ENCODE results near the gene SMIM41. TPM values are rescaled to one million over a fixed set of nuclear protein-coding genes. Genes with fewer than 3 reads are reported as not detected.

Gene SMIM41
- total and polyA plus RNA-seq, 10 donors: 0.64 to 8.1 (median 2.0) TPM

DNA sequence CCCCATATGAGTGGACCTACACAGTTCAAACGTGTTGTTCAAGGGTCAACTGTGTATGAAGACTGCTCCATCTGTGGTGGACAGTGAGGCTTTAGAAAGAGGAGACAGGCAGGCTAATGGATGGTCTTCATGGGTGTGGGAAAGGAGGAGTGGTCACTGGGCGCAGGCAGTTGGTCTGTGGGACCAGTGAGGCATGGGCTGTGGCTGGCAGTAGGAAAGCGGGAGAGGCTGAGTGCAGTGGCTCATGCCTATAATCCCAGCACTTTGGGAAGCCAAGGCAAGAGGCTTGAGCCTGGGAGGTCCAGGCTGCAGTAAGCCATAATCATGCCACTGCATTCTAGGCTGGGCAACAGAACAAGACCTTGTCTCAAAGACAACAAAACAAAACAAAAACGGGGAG lies 30.2 kb upstream of the SMIM41 start:
- TF ChIP-seq, protein P1, sequence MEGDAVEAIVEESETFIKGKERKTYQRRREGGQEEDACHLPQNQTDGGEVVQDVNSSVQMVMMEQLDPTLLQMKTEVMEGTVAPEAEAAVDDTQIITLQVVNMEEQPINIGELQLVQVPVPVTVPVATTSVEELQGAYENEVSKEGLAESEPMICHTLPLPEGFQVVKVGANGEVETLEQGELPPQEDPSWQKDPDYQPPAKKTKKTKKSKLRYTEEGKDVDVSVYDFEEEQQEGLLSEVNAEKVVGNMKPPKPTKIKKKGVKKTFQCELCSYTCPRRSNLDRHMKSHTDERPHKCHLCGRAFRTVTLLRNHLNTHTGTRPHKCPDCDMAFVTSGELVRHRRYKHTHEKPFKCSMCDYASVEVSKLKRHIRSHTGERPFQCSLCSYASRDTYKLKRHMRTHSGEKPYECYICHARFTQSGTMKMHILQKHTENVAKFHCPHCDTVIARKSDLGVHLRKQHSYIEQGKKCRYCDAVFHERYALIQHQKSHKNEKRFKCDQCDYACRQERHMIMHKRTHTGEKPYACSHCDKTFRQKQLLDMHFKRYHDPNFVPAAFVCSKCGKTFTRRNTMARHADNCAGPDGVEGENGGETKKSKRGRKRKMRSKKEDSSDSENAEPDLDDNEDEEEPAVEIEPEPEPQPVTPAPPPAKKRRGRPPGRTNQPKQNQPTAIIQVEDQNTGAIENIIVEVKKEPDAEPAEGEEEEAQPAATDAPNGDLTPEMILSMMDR (IDR thresholded peaks at IDR 0.05 in 8 of 11, conservative IDR thresholded peaks at IDR 0.05 in 3 of 11): no peak
- TF ChIP-seq POLR2AphosphoS5 (IDR thresholded peaks at IDR 0.05) (no peak), POLR2A (IDR thresholded peaks at IDR 0.05) (no peak)
- H3K9me3 ChIP-seq: no peaks in the 10 kb centered on the region
- peaks cover 0 to 8% (median 0%) of the 10 kb centered on the region in 7 donors for H3K27me3 ChIP-seq (replicated peaks in 1 of 7)
- H3K36me3 ChIP-seq: peaks cover 0 to 3% (median under 1%) of the 10 kb centered on the region in 6 donors
- H3K27ac ChIP-seq: no peak overlapping the region
- peak; percentile 54 for DNase-seq
- H3K4me3 ChIP-seq: no peak overlapping the region
- H3K4me1 ChIP-seq: peaks cover 26 to 95% (median 53%) of the 10 kb centered on the region in 6 donors
- intact Hi-C loops (cut with DNase I; ENCODE audit: low total_unique reads): no loop called here
- 70 to 80% (median 77%) methylated on average over 4 of the region's 4 CpGs for WGBS, 5 donors

DNA sequence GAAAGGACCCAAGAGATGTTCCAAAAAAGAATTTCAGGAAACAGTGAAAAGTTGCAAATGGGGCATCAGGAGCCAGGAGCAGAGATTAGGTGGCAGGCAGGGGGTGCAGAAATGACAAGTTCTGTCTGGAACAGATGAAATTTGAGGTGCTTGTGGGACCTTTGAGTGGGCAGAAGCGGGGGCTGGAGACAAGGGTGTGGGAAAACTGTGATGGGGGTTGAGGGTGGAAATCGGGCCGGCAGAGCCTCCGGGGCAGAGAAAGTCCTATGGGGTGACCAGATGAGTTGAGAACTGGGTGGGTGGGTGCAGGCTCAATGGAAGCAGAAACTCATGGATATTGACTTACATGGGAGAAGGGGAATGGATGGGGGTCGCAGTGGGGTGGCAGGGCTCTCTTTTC lies 29.8 kb upstream of the SMIM41 start:
- 79 to 93% (median 81%) methylated on average over 5 of the region's 5 CpGs for WGBS, 5 donors
- peak overlapping the region in 3 of 8 donors; percentile 91 to 93 (median 91) for H3K27ac ChIP-seq
- intact Hi-C loops (cut with DNase I; ENCODE audit: low total_unique reads): no loop called here
- no peak overlapping the region for H3K4me3 ChIP-seq
- H3K36me3 ChIP-seq: peaks cover 0 to 7% (median 5%) of the 10 kb centered on the region in 6 donors
- H3K4me1 ChIP-seq: peaks cover 26 to 91% (median 53%) of the 10 kb centered on the region in 6 donors
- no peaks in the 10 kb centered on the region for H3K9me3 ChIP-seq
- peaks cover 0 to 8% (median 0%) of the 10 kb centered on the region in 7 donors for H3K27me3 ChIP-seq (replicated peaks in 1 of 7)
- no peak for DNase-seq
- TF ChIP-seq, protein P1 (IDR thresholded peaks at IDR 0.05 in 8 of 11, conservative IDR thresholded peaks at IDR 0.05 in 3 of 11): no peak
- TF ChIP-seq POLR2A (IDR thresholded peaks at IDR 0.05) (no peak), POLR2AphosphoS5 (IDR thresholded peaks at IDR 0.05) (no peak)

DNA sequence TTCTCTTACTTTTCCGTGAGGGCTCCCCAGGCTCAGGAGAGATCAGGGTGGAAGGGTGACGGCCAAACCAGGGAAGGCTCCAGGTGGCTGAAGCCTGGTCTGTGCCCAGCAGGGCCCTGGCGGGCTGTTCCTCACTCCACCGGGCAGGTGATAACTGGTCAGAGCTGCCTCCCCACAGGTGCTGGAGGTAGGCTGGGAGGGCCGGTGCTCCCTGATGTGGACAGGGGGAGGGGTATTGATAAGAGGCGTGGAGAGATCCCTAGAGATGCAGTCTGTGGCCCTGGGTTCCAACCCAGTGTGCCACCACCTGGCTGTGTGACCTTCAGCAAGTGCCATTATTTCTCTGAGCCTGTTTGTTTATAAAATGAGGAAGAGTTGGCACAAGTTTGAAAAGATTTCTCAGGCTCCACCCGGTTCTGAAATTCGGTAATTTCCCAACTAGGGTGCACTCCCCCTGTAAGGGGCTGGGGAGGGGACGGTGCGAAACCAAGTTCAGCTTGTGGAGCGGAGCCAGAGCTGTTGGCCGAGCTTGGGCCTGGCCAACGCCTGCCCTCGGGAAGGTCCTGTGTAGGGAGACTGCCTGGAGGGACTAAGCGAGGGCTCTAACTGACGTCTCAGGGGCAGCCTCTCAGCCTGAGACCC lies 29.3 kb upstream of the SMIM41 start:
- TF ChIP-seq POLR2A (IDR thresholded peaks at IDR 0.05): no peak
- TF ChIP-seq POLR2AphosphoS5 (IDR thresholded peaks at IDR 0.05): no peak
- TF ChIP-seq, protein P1 (IDR thresholded peaks at IDR 0.05 in 8 of 11, conservative IDR thresholded peaks at IDR 0.05 in 3 of 11): no peak
- DNase-seq: peak; percentile 79
- H3K4me3 ChIP-seq: peak overlapping the region; percentile 31 to 79 (median 53)
- WGBS, 5 donors: 27 to 31% (median 30%) methylated on average over 12 to 16 of the region's 16 CpGs
- H3K36me3 ChIP-seq: peaks cover 0 to 12% (median 8%) of the 10 kb centered on the region in 6 donors
- peak overlapping the region; percentile 85 to 94 (median 92) for H3K27ac ChIP-seq
- intact Hi-C loops (cut with DNase I; ENCODE audit: low total_unique reads): no loop called here
- H3K4me1 ChIP-seq: peaks cover 24 to 85% (median 49%) of the 10 kb centered on the region in 6 donors
- H3K27me3 ChIP-seq (replicated peaks in 1 of 7): peaks cover 0 to 8% (median 0%) of the 10 kb centered on the region in 7 donors
- H3K9me3 ChIP-seq: no peaks in the 10 kb centered on the region

DNA sequence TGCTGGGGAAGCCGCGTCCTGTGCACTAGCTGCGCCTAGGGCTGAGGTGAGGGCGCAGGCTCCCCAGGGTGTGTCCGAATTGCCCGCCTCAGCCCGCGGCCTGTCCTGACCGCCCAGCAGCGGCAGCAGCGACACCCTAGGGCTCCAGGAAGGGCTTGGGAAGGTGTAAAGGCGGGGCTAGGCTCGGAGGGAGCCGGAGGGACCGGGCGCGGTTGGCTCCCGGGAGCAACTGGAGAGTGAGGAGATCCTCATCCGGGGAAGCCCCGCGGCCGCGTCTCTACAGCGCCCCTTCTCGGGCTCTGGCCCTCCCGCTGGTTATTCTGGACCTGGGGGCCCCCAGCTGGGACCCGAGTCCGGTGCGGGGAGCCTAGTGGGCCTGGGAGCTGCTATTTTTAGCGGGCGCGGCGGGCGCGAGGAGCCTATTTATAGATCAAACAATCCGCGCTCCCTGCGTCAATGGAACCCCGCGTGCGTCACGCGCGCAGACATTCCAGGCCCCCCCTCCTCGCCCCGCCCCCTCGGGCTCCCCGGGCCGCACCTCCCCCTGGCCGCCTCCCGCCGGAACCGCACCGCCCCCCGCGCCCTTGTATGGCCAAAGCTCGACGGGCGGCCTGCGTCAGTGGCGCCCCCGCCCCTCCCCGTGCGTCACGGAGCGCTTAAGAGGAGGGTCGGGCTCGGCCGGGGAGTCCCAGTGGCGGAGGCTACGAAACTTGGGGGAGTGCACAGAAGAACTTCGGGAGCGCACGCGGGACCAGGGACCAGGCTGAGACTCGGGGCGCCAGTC lies 28.6 kb upstream of the SMIM41 start, which contains the start of gene NR4A1:
Gene NR4A1, plus strand, starts transcription at position 685 of the 784 bp plus-strand sequence. CDS start 2,887 bp downstream, outside the sequence.
- TF ChIP-seq, protein P1 (IDR thresholded peaks at IDR 0.05 in 8 of 11, conservative IDR thresholded peaks at IDR 0.05 in 3 of 11): peak in 3 of 11 experiments; percentile 11 to 42 (median 38)
- peak in 2 of 3 donors; percentile 68 to 70 for TF ChIP-seq POLR2A (IDR thresholded peaks at IDR 0.05)
- peak; percentile 96 to 99 (median 96) for TF ChIP-seq POLR2AphosphoS5 (IDR thresholded peaks at IDR 0.05)
- 0 to 1% (median 0%) methylated on average over 12 to 77 of the region's 77 CpGs for WGBS, 5 donors
- peak; percentile 98 for DNase-seq
- no peaks in the 10 kb centered on the region for H3K9me3 ChIP-seq
- intact Hi-C loops (cut with DNase I; ENCODE audit: low total_unique reads): no loop called here
- peaks cover 0 to 8% (median 0%) of the 10 kb centered on the region in 7 donors for H3K27me3 ChIP-seq (replicated peaks in 1 of 7)
- H3K27ac ChIP-seq: peak within 1 kb of the TSS; percentile 85 to 94 (median 92)
- peaks cover 17 to 78% (median 42%) of the 10 kb centered on the region in 6 donors for H3K4me1 ChIP-seq
- H3K4me3 ChIP-seq: peak within 1 kb of the TSS; percentile 31 to 79 (median 53)
- peaks cover 0 to 19% (median 9%) of the 10 kb centered on the region in 6 donors for H3K36me3 ChIP-seq
